Measurements from ENCODE around the gene EI24.

The EI24 gene

GRCh38 chr11:125626288-125626950 lies 57.1 kb downstream of the EI24 start:
- in situ Hi-C loops (cut with MboI; ENCODE audit: low sequenced_read_pairs) = no loop called here

- in situ Hi-C loops (cut with MboI; ENCODE audit: low sequenced_read_pairs) = no loop called here
Observed at GRCh38 chr11:125627236-125627910, 58.1 kb downstream of the EI24 start.

Measured in HL-60/S4 treated with retinoic acid at 250 ng/mL for 4 days and 3 days (cell line).